ENCODE measurements around the gene GRM7. TPM values are rescaled to one million over a fixed set of nuclear protein-coding genes. Genes with fewer than 3 reads are reported as not detected.

GRM7 gene
- total RNA-seq, 1 experiment from 2014 or later = not detected

DNA sequence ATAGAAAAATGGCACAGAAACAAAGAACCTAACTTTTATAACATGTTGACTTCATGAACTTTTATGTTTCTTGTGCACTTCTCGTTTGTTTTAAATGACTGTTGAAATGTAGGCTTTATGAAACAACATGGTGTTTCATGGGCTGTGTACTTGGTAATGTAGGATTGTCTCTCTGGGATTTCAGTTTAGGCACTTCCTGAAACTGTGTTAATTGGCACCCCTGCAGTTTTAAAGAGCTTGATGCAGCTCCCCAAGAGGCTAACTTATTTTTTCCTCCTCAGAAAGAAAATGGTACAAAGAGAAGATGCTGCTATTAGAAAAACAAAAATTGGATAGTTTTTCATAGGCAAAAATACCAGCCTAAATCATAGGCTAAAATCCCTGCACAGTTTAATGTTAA is 239.2 kb downstream of the GRM7 start:
- H3K27me3 ChIP-seq (ENCODE audit: low read length) = no peaks in the 10 kb centered on the region
- H3F3A ChIP-seq (ENCODE audit: low read length, unreplicated experiment) = no peaks in the 10 kb centered on the region
- no peaks in the 10 kb centered on the region for H3K9me2 ChIP-seq (replicated peaks; ENCODE audit: low read length)
- H3K36me3 ChIP-seq (ENCODE audit: low read depth, low read length) = no peaks in the 10 kb centered on the region
- TF ChIP-seq, protein P1, sequence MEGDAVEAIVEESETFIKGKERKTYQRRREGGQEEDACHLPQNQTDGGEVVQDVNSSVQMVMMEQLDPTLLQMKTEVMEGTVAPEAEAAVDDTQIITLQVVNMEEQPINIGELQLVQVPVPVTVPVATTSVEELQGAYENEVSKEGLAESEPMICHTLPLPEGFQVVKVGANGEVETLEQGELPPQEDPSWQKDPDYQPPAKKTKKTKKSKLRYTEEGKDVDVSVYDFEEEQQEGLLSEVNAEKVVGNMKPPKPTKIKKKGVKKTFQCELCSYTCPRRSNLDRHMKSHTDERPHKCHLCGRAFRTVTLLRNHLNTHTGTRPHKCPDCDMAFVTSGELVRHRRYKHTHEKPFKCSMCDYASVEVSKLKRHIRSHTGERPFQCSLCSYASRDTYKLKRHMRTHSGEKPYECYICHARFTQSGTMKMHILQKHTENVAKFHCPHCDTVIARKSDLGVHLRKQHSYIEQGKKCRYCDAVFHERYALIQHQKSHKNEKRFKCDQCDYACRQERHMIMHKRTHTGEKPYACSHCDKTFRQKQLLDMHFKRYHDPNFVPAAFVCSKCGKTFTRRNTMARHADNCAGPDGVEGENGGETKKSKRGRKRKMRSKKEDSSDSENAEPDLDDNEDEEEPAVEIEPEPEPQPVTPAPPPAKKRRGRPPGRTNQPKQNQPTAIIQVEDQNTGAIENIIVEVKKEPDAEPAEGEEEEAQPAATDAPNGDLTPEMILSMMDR (conservative IDR thresholded peaks at IDR 0.05; ENCODE audit: low read depth, low read length) = no peak
- no peak for TF ChIP-seq EZH2phosphoT487 (IDR thresholded peaks at IDR 0.05; ENCODE audit: borderline replicate concordance, low read length)
- TF ChIP-seq EZH2 (IDR thresholded peaks at IDR 0.05; ENCODE audit: low read length, unreplicated experiment) = no peak
- no TSS peak for BruUV-seq (replicated peaks)
- DNase-seq = no peak
- ATAC-seq = no peak
- H3K27ac ChIP-seq (ENCODE audit: low read length) = no peak overlapping the region
- ChIA-PET POLR2A (ENCODE audit: unreplicated experiment) (no interaction called here), CTCF (no interaction called here)
- no peak overlapping the region for H3K4me2 ChIP-seq (ENCODE audit: low read length)
- intact Hi-C loops (cut with micrococcal nuclease) = no loop called here
- no peaks in the 10 kb centered on the region for H4K20me1 ChIP-seq (ENCODE audit: low read length)
- H2AFZ ChIP-seq (ENCODE audit: low read length) = no peak overlapping the region
- peaks cover 30% of the 10 kb centered on the region for H3K9me3 ChIP-seq (ENCODE audit: low read length)
- H3K4me3 ChIP-seq (ENCODE audit: low read length) = no peak overlapping the region
- no peak overlapping the region for H3K9ac ChIP-seq (ENCODE audit: low read length)
- no peaks in the 10 kb centered on the region for H3K79me2 ChIP-seq (ENCODE audit: low read length)
- no peaks in the 10 kb centered on the region for H3K4me1 ChIP-seq (ENCODE audit: insufficient read depth, low read length)

DNA sequence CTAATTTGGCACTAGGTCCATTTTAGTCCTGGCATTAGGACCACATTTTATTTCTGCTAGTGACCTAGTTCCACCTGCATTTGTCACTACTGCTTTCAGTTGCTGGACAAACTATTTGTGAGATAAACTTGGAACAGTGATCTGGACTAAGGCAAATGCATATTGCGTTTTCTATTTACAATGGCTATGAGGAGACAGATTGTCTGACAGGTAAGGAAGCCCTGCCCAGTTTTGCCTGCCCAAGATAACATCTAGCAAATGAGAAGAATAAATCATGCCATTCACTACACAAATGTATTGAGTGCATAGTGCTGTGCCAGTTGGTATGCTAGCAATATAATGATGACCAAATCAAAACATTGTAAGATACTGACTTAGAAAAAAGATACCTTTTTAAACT is 245.7 kb downstream of the GRM7 start:
- Histone ChIP-seq H3K79me2 (ENCODE audit: low read length) (no peaks in the 10 kb centered on the region), H2AFZ (ENCODE audit: low read length) (no peak overlapping the region), H3K9me2 (replicated peaks; ENCODE audit: low read length) (no peaks in the 10 kb centered on the region), H3K27me3 (ENCODE audit: low read length) (no peaks in the 10 kb centered on the region), H3K27ac (ENCODE audit: low read length) (no peak overlapping the region), H4K20me1 (ENCODE audit: low read length) (no peaks in the 10 kb centered on the region), H3K9me3 (ENCODE audit: low read length) (peaks cover 19% of the 10 kb centered on the region), H3K4me2 (ENCODE audit: low read length) (no peak overlapping the region), H3K4me3 (ENCODE audit: low read length) (no peak overlapping the region), H3K9ac (ENCODE audit: low read length) (no peak overlapping the region), H3F3A (ENCODE audit: low read length, unreplicated experiment) (no peaks in the 10 kb centered on the region), H3K4me1 (ENCODE audit: insufficient read depth, low read length) (no peaks in the 10 kb centered on the region), H3K36me3 (ENCODE audit: low read depth, low read length) (no peaks in the 10 kb centered on the region)
- TF ChIP-seq EZH2phosphoT487 (IDR thresholded peaks at IDR 0.05; ENCODE audit: borderline replicate concordance, low read length) = no peak
- TF ChIP-seq, protein P1 (conservative IDR thresholded peaks at IDR 0.05; ENCODE audit: low read depth, low read length) = no peak
- no peak for TF ChIP-seq EZH2 (IDR thresholded peaks at IDR 0.05; ENCODE audit: low read length, unreplicated experiment)
- CTCF ChIA-PET = no interaction called here
- no TSS peak for BruUV-seq (replicated peaks)
- POLR2A ChIA-PET (ENCODE audit: unreplicated experiment) = no interaction called here
- ATAC-seq (no peak), DNase-seq (no peak)
- intact Hi-C loops (cut with micrococcal nuclease) = no loop called here

- BruUV-seq (replicated peaks) = no TSS peak
- no peaks in the 10 kb centered on the region for H3K9me2 ChIP-seq (replicated peaks; ENCODE audit: low read length)
- H3K79me2 ChIP-seq (ENCODE audit: low read length) = no peaks in the 10 kb centered on the region
- H3K36me3 ChIP-seq (ENCODE audit: low read depth, low read length) = no peaks in the 10 kb centered on the region
- H3K27ac ChIP-seq (ENCODE audit: low read length) = no peak overlapping the region
- no peak overlapping the region for H3K4me2 ChIP-seq (ENCODE audit: low read length)
- no peaks in the 10 kb centered on the region for H3F3A ChIP-seq (ENCODE audit: low read length, unreplicated experiment)
- H3K4me3 ChIP-seq (ENCODE audit: low read length) = no peak overlapping the region
- ATAC-seq (no peak), DNase-seq (no peak)
- intact Hi-C loops (cut with micrococcal nuclease) = no loop called here
- ChIA-PET CTCF (no interaction called here), POLR2A (ENCODE audit: unreplicated experiment) (no interaction called here)
- no peak overlapping the region for H3K9ac ChIP-seq (ENCODE audit: low read length)
- peaks cover 16% of the 10 kb centered on the region for H3K9me3 ChIP-seq (ENCODE audit: low read length)
- no peaks in the 10 kb centered on the region for H3K27me3 ChIP-seq (ENCODE audit: low read length)
- H4K20me1 ChIP-seq (ENCODE audit: low read length) = no peaks in the 10 kb centered on the region
- no peak overlapping the region for H2AFZ ChIP-seq (ENCODE audit: low read length)
- TF ChIP-seq, protein P1 (conservative IDR thresholded peaks at IDR 0.05; ENCODE audit: low read depth, low read length) = no peak
- TF ChIP-seq EZH2phosphoT487 (IDR thresholded peaks at IDR 0.05; ENCODE audit: borderline replicate concordance, low read length) (no peak), EZH2 (IDR thresholded peaks at IDR 0.05; ENCODE audit: low read length, unreplicated experiment) (no peak)
- no peaks in the 10 kb centered on the region for H3K4me1 ChIP-seq (ENCODE audit: insufficient read depth, low read length)
These were observed 251.7 kb downstream of the GRM7 start for GRCh38 chr3:7112523-7113056.

Measured in PC-3 (cell line).